RWPE2 (cell line): ENCODE results near the gene PRIM2.
"Not testable (repeated sequence)": the region's sequence is repeated elsewhere in the genome, so short reads cannot be mapped to it uniquely, and the experiment has no call there.

Source experiments
- ATAC-seq: fragments of 200-7000 bp; cut with Tn5 transposase; 3 replicates; pipeline ENCODE4 v1.9.1; 2021; ENCODE audit warnings: low read depth
- DNase-seq: peaks from one replicate; pipeline ENCODE4 v3.0.0-alpha.2; 2020; ENCODE audit warnings: low spot score
- H3K27ac ChIP-seq: fragments of 450-650 bp; 2 replicates; pipeline ENCODE4 v1.5.1; 2017; ENCODE audit warnings: mild to moderate bottlenecking; ENCODE audit not compliant: poor library complexity, severe bottlenecking
- H3K27me3 ChIP-seq: fragments of 250-450 bp; sonication (Bioruptor Pico); 2 replicates; pipeline ENCODE4 v1.5.1; 2021; ENCODE audit warnings: mild to moderate bottlenecking, moderate library complexity; ENCODE audit not compliant: insufficient read depth, poor library complexity, severe bottlenecking
- H3K36me3 ChIP-seq: fragments of 250-450 bp; sonication (Bioruptor Pico); 2 replicates; pipeline ENCODE4 v1.5.1; 2020; ENCODE audit warnings: low read depth, mild to moderate bottlenecking, moderate library complexity
- H3K4me1 ChIP-seq: fragments of 250-450 bp; sonication (Bioruptor Pico); 2 replicates; pipeline ENCODE4 v1.5.1; 2021; ENCODE audit warnings: mild to moderate bottlenecking, moderate library complexity; ENCODE audit not compliant: insufficient read depth, poor library complexity, severe bottlenecking
- H3K4me3 ChIP-seq: fragments of 250-450 bp; sonication (Bioruptor Pico); 2 replicates; pipeline ENCODE4 v1.5.1; 2021; ENCODE audit warnings: mild to moderate bottlenecking, moderate library complexity; ENCODE audit not compliant: severe bottlenecking
- H3K9me3 ChIP-seq: fragments of 250-450 bp; sonication (Bioruptor Pico); 2 replicates; pipeline ENCODE4 v1.5.1; 2021; ENCODE audit warnings: mild to moderate bottlenecking, moderate library complexity; ENCODE audit not compliant: severe bottlenecking

PRIM2 gene

GRCh38 chr6:57502387-57502786 lies 185.0 kb downstream of the PRIM2 start:
- H3K27ac ChIP-seq, H3K36me3 ChIP-seq, H3K4me3 ChIP-seq, H3K27me3 ChIP-seq, H3K9me3 ChIP-seq, ATAC-seq, H3K4me1 ChIP-seq, DNase-seq: not testable (repeated sequence)

GRCh38 chr6:57505251-57505650 lies 187.8 kb downstream of the PRIM2 start:
- not testable (repeated sequence) for ATAC-seq, H3K27ac ChIP-seq, H3K4me1 ChIP-seq, DNase-seq, H3K9me3 ChIP-seq, H3K4me3 ChIP-seq, H3K27me3 ChIP-seq, H3K36me3 ChIP-seq

DNA sequence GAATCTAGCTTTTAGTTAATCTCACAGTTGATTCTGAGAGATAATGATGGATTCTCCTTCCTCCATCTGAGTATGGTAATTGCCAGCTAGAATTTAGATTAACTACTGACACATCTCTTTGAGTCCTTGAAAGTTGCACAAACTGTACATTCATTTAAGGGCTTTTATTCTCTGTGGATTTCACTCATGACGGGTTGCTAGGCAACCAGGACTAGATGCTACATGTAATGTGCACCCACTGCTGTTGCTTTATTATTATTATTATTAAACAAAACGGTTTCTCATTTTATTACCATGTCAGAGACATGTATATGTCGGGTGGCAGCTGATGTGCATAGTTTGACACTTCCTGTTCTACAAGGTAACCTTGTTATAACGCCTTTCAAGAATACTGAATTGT lies 193.0 kb downstream of the PRIM2 start:
- not testable (repeated sequence) for H3K27ac ChIP-seq, H3K9me3 ChIP-seq, ATAC-seq, H3K36me3 ChIP-seq, H3K4me3 ChIP-seq, H3K27me3 ChIP-seq, H3K4me1 ChIP-seq, DNase-seq

DNA sequence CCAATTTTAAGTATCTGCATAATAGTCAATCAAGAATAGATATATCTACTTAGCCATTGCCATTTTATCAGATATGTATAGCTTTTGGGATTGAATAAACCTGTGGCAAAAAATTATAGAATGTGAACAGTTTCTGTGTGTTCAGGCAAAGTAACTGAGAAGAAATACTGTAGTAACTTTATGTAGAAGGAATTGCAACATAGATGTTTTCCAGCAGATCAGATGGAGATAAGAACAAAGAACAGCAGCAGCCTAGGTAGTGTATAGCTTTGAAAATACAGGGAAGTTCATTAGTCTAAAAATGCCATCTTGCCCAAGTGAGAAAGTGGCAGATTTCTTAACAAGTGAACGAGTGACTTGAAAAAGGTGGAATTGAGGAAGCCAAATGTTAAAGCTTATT lies 197.7 kb downstream of the PRIM2 start:
- not testable (repeated sequence) for H3K36me3 ChIP-seq, H3K9me3 ChIP-seq, H3K27me3 ChIP-seq, ATAC-seq, H3K4me1 ChIP-seq, DNase-seq, H3K27ac ChIP-seq, H3K4me3 ChIP-seq

GRCh38 chr6:57515845-57516244 lies 198.4 kb downstream of the PRIM2 start:
- H3K4me1 ChIP-seq, H3K27ac ChIP-seq, H3K27me3 ChIP-seq, ATAC-seq, DNase-seq, H3K9me3 ChIP-seq, H3K4me3 ChIP-seq, H3K36me3 ChIP-seq: not testable (repeated sequence)

DNA sequence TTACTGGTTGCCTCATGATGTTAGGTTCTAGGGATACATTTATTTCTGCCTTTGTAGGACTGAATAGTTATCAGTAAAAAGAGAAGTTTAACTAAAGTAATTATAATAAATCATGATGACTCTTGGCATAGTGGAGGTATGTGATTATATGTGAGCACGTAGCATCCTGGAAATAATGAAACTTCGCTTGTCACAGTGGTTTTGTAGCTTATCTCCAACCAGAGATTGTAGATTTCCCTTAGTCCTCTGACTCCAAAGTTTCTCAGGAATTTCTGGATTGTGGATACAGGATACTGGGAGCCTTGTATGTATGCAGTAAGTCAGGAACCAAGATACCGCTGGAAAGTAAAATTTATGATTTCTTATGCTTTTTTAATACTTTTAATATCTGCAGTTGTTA lies 199.3 kb downstream of the PRIM2 start:
- not testable (repeated sequence) for H3K36me3 ChIP-seq, H3K27me3 ChIP-seq

DNA sequence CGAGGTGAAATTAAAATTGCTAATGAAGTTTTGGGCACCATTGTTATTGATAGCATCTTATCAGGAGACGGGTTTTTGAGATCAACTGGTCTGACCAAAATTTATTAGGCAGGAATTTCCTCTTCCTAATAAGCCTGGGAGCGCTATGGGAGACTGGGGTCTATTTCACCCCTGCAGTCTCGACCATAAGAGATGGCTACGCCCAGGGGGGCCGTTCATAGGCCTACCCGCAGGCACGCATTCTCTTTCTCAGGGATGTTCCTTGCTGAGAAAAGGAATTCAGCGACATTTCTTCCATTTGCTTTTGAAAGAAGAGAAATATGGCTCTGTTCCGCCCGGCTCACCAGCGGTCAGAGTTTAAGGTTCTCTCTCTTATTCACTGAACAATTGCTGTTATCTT lies 201.8 kb downstream of the PRIM2 start:
- ATAC-seq, DNase-seq, H3K9me3 ChIP-seq, H3K4me1 ChIP-seq, H3K27me3 ChIP-seq, H3K27ac ChIP-seq, H3K36me3 ChIP-seq, H3K4me3 ChIP-seq: not testable (repeated sequence)

More for the DNA sequence above, 199.3 kb downstream of the PRIM2 start:
- ATAC-seq, H3K9me3 ChIP-seq, H3K4me3 ChIP-seq, H3K27ac ChIP-seq, DNase-seq, H3K4me1 ChIP-seq: not testable (repeated sequence)

GRCh38 chr6:57521085-57521484 lies 203.7 kb downstream of the PRIM2 start:
- not testable (repeated sequence) for H3K27me3 ChIP-seq, H3K4me1 ChIP-seq

GRCh38 chr6:57523221-57523620 lies 205.8 kb downstream of the PRIM2 start:
- not testable (repeated sequence) for H3K36me3 ChIP-seq, H3K27me3 ChIP-seq, H3K4me1 ChIP-seq, H3K9me3 ChIP-seq, DNase-seq, H3K27ac ChIP-seq, H3K4me3 ChIP-seq, ATAC-seq

More at GRCh38 chr6:57521085-57521484, 203.7 kb downstream of the PRIM2 start:
- H3K9me3 ChIP-seq, H3K4me3 ChIP-seq, H3K27ac ChIP-seq, ATAC-seq, DNase-seq, H3K36me3 ChIP-seq: not testable (repeated sequence)

DNA sequence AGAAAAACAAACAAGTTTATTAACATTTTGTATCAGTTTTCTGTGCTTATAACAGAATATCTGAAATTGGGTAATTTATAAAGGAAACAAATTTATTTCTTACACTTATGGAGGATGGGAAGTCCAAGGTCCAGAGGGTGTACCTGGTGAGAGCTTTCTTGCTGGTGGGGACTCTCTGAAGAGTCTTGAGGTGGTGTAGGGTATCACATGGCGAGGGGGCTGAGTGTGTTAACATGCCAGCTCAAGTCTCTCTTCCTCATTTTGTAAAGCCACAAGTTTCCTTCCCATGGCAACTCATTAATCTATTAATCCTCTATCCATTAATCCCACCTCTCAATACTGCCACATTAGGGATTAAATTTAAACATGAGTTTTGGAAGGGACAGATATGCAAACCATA lies 212.3 kb downstream of the PRIM2 start:
- H3K27ac ChIP-seq, DNase-seq, H3K4me3 ChIP-seq, H3K9me3 ChIP-seq, H3K27me3 ChIP-seq, ATAC-seq, H3K4me1 ChIP-seq, H3K36me3 ChIP-seq: not testable (repeated sequence)

GRCh38 chr6:57532660-57533059 lies 215.2 kb downstream of the PRIM2 start:
- not testable (repeated sequence) for H3K27ac ChIP-seq, H3K27me3 ChIP-seq, H3K4me3 ChIP-seq, H3K4me1 ChIP-seq, H3K9me3 ChIP-seq, ATAC-seq, DNase-seq, H3K36me3 ChIP-seq

GRCh38 chr6:57535121-57535520 lies 217.7 kb downstream of the PRIM2 start:
- not testable (repeated sequence) for H3K4me1 ChIP-seq, H3K9me3 ChIP-seq, H3K27ac ChIP-seq, DNase-seq, ATAC-seq, H3K4me3 ChIP-seq, H3K27me3 ChIP-seq, H3K36me3 ChIP-seq
